HEK293T (cell line): ENCODE measurements around the gene PROSER1.

Source experiments
- BHLHE40 ChIP-seq: fragments of 450-650 bp; IDR thresholded peaks from 2 replicates; pipeline ENCODE4 v1.6.1; 2016; ENCODE audit warnings: mild to moderate bottlenecking, moderate library complexity, borderline replicate concordance
- CTBP1 ChIP-seq: fragments of 450-650 bp; IDR thresholded peaks from 2 replicates; pipeline ENCODE4 v1.6.1; 2016; ENCODE audit warnings: borderline replicate concordance
- FOXA1 ChIP-seq: fragments of 450-650 bp; IDR thresholded peaks from 2 replicates; pipeline ENCODE4 v1.6.1; 2016; ENCODE audit warnings: mild to moderate bottlenecking
- FOXM1 ChIP-seq: fragments of 450-650 bp; IDR thresholded peaks from 2 replicates; pipeline ENCODE4 v1.6.1; 2017; ENCODE audit warnings: mild to moderate bottlenecking, borderline replicate concordance
- SP1 ChIP-seq: fragments of 450-650 bp; IDR thresholded peaks from 2 replicates; pipeline ENCODE4 v1.6.1; 2017
- SUZ12 ChIP-seq: fragments of 450-650 bp; IDR thresholded peaks from 2 replicates; pipeline ENCODE4 v1.6.1; 2016; ENCODE audit warnings: mild to moderate bottlenecking
- TARDBP ChIP-seq: fragments of 450-650 bp; IDR thresholded peaks from 2 replicates; pipeline ENCODE4 v1.6.1; 2016

DNA sequence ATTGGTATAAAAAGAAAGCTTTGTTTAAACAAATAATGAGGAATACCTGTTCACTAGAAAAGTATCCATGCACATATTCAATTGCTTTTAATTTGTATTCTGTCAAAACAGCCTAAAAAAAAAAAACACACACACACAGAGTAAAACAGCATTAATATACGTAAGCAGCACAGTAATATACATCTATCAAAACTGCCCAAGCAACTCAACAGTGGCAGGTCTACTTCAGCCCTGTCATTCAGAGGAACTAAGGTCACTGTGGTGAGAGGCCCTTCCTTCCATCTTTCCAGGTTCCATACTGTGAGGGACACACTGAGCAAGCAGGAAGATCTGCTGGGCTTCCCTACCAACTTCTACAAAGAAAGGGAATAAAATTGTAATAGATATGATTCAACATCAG lies 3.8 kb downstream of the PROSER1 start:
- TF ChIP-seq CTBP1 = no peak
- no peak for TF ChIP-seq FOXM1
- TF ChIP-seq FOXA1 = no peak
- no peak for TF ChIP-seq SUZ12
- no peak for TF ChIP-seq SP1
- no peak for TF ChIP-seq TARDBP
- TF ChIP-seq BHLHE40 = no peak
